Stomach smooth muscle (tissue), 2 donors: Measurements from ENCODE around the gene TMPRSS3.

Experiments used
- H3K27ac ChIP-seq: one replicate; pipeline ENCODE4 v1.7.0; 2013; ENCODE audit warnings: mild to moderate bottlenecking, low read length, inconsistent platforms
- H3K27me3 ChIP-seq, 2 donors: one replicate each; pipeline ENCODE4 v1.7.0; 2013; ENCODE audit warnings: low read length in 2 of 2; ENCODE audit not compliant: insufficient read depth in 2 of 2, control insufficient read depth in 1 of 2
- H3K36me3 ChIP-seq, 2 donors: one replicate each; pipeline ENCODE4 v1.7.0; 2013; ENCODE audit warnings: low read length in 2 of 2; ENCODE audit not compliant: control insufficient read depth in 2 of 2, insufficient read depth in 2 of 2
- H3K4me1 ChIP-seq: one replicate; pipeline ENCODE4 v1.7.0; 2013; ENCODE audit warnings: low read length; ENCODE audit not compliant: control insufficient read depth, insufficient read depth
- H3K4me3 ChIP-seq, 2 donors: one replicate each; pipeline ENCODE4 v1.7.0; 2013; ENCODE audit warnings: low read length in 2 of 2
- H3K9ac ChIP-seq, 2 donors: one replicate each; pipeline ENCODE4 v1.7.0; 2013; ENCODE audit warnings: low read length in 2 of 2, mild to moderate bottlenecking in 1 of 2
- H3K9me3 ChIP-seq, 2 donors: one replicate each; pipeline ENCODE4 v1.7.0; 2013; ENCODE audit warnings: low read length in 2 of 2; ENCODE audit not compliant: control insufficient read depth in 2 of 2
- donor health status: healthy.
- donor health status: Pancreatic carcinoma.

TMPRSS3 gene

GRCh38 chr21:42437786-42438185 is 41.9 kb upstream of the TMPRSS3 start:
- peaks cover 4 to 10% of the 10 kb centered on the region in 2 donors for H3K27me3 ChIP-seq

GRCh38 chr21:42436914-42437313 is 41.1 kb upstream of the TMPRSS3 start:
- H3K4me1 ChIP-seq: no peaks in the 10 kb centered on the region
- no peak overlapping the region for H3K9ac ChIP-seq
- peaks cover 4 to 12% of the 10 kb centered on the region in 2 donors for H3K27me3 ChIP-seq

More at GRCh38 chr21:42437786-42438185, 41.9 kb upstream of the TMPRSS3 start:
- Histone ChIP-seq H3K9ac (no peak overlapping the region), H3K27ac (no peak overlapping the region), H3K36me3 (no peaks in the 10 kb centered on the region), H3K9me3 (peaks cover 4 to 9% of the 10 kb centered on the region in 2 donors), H3K4me3 (no peak overlapping the region), H3K4me1 (no peaks in the 10 kb centered on the region)

GRCh38 chr21:42435833-42436232 is 40.0 kb upstream of the TMPRSS3 start:
- Histone ChIP-seq H3K4me3 (no peak overlapping the region), H3K27ac (no peak overlapping the region), H3K4me1 (no peaks in the 10 kb centered on the region), H3K27me3 (peaks cover 4 to 16% of the 10 kb centered on the region in 2 donors), H3K36me3 (no peaks in the 10 kb centered on the region), H3K9me3 (peaks cover 12 to 17% of the 10 kb centered on the region in 2 donors), H3K9ac (no peak overlapping the region)

More at GRCh38 chr21:42436914-42437313, 41.1 kb upstream of the TMPRSS3 start:
- peaks cover 12 to 16% of the 10 kb centered on the region in 2 donors for H3K9me3 ChIP-seq
- no peak overlapping the region for H3K27ac ChIP-seq
- H3K36me3 ChIP-seq: no peaks in the 10 kb centered on the region
- H3K4me3 ChIP-seq: no peak overlapping the region

GRCh38 chr21:42435401-42435800 is 39.5 kb upstream of the TMPRSS3 start:
- Histone ChIP-seq H3K27ac (no peak overlapping the region), H3K36me3 (no peaks in the 10 kb centered on the region), H3K27me3 (peaks cover 4 to 17% of the 10 kb centered on the region in 2 donors), H3K4me3 (no peak overlapping the region), H3K9ac (no peak overlapping the region), H3K9me3 (peaks cover 12 to 17% of the 10 kb centered on the region in 2 donors), H3K4me1 (no peaks in the 10 kb centered on the region)

- H3K4me1 ChIP-seq: no peaks in the 10 kb centered on the region
- peaks cover 4 to 17% of the 10 kb centered on the region in 2 donors for H3K27me3 ChIP-seq
- H3K9me3 ChIP-seq: peaks cover 12 to 17% of the 10 kb centered on the region in 2 donors
- no peak overlapping the region for H3K4me3 ChIP-seq
- H3K36me3 ChIP-seq: no peaks in the 10 kb centered on the region
- H3K9ac ChIP-seq: no peak overlapping the region
- no peak overlapping the region for H3K27ac ChIP-seq
Measured at GRCh38 chr21:42434884-42435283, 39.0 kb upstream of the TMPRSS3 start.

- Histone ChIP-seq H3K27me3 (peaks cover 6 to 17% of the 10 kb centered on the region in 2 donors), H3K36me3 (no peaks in the 10 kb centered on the region), H3K27ac (no peak overlapping the region), H3K9me3 (peaks cover 12 to 17% of the 10 kb centered on the region in 2 donors), H3K4me1 (no peaks in the 10 kb centered on the region), H3K4me3 (no peak overlapping the region), H3K9ac (no peak overlapping the region)
Measured at GRCh38 chr21:42433946-42434551, 38.2 kb upstream of the TMPRSS3 start.

- Histone ChIP-seq H3K27ac (no peak overlapping the region), H3K4me3 (no peak overlapping the region), H3K4me1 (no peaks in the 10 kb centered on the region), H3K9me3 (peaks cover 12 to 17% of the 10 kb centered on the region in 2 donors), H3K27me3 (peaks cover 5 to 24% of the 10 kb centered on the region in 2 donors), H3K36me3 (no peaks in the 10 kb centered on the region), H3K9ac (no peak overlapping the region)
Measured at GRCh38 chr21:42432695-42433094, 36.8 kb upstream of the TMPRSS3 start.

GRCh38 chr21:42431196-42431595 is 35.3 kb upstream of the TMPRSS3 start:
- peaks cover 5 to 29% of the 10 kb centered on the region in 2 donors for H3K27me3 ChIP-seq
- H3K4me3 ChIP-seq: no peak overlapping the region
- H3K4me1 ChIP-seq: no peaks in the 10 kb centered on the region
- H3K27ac ChIP-seq: no peak overlapping the region
- H3K9ac ChIP-seq: no peak overlapping the region
- no peaks in the 10 kb centered on the region for H3K36me3 ChIP-seq
- H3K9me3 ChIP-seq: peaks cover 11 to 12% of the 10 kb centered on the region in 2 donors

GRCh38 chr21:42430521-42430920 is 34.7 kb upstream of the TMPRSS3 start:
- Histone ChIP-seq H3K9ac (no peak overlapping the region), H3K27ac (no peak overlapping the region), H3K27me3 (peaks cover 5 to 29% of the 10 kb centered on the region in 2 donors), H3K9me3 (peaks cover 11 to 12% of the 10 kb centered on the region in 2 donors), H3K4me1 (no peaks in the 10 kb centered on the region), H3K36me3 (no peaks in the 10 kb centered on the region), H3K4me3 (no peak overlapping the region)

GRCh38 chr21:42429856-42430255 is 34.0 kb upstream of the TMPRSS3 start:
- Histone ChIP-seq H3K4me1 (no peaks in the 10 kb centered on the region), H3K4me3 (no peak overlapping the region), H3K27ac (no peak overlapping the region), H3K9me3 (peaks cover 10 to 11% of the 10 kb centered on the region in 2 donors), H3K27me3 (peaks cover 5 to 29% of the 10 kb centered on the region in 2 donors), H3K36me3 (no peaks in the 10 kb centered on the region), H3K9ac (no peak overlapping the region)

GRCh38 chr21:42429021-42429420 is 33.2 kb upstream of the TMPRSS3 start:
- Histone ChIP-seq H3K27me3 (peaks cover 5 to 29% of the 10 kb centered on the region in 2 donors), H3K27ac (no peak overlapping the region)

More at GRCh38 chr21:42429021-42429420, 33.2 kb upstream of the TMPRSS3 start:
- H3K4me3 ChIP-seq: no peak overlapping the region
- no peak overlapping the region for H3K9ac ChIP-seq
- H3K36me3 ChIP-seq: no peaks in the 10 kb centered on the region
- no peaks in the 10 kb centered on the region for H3K4me1 ChIP-seq
- H3K9me3 ChIP-seq: peaks cover 9 to 11% of the 10 kb centered on the region in 2 donors
